Measurements from ENCODE around the gene NUP37.

- TF ChIP-seq YY1 (IDR thresholded peaks at IDR 0.05; ENCODE audit: insufficient read depth, insufficient read length): no peak
- TF ChIP-seq ZNF274 (IDR thresholded peaks at IDR 0.05; ENCODE audit: low read depth, low read length): no peak
These were observed at the start of gene NUP37, which contains the start of gene PARPBP for GRCh38 chr12:102119674-102120563.

Measured in NT2/D1 (cell line).